ENCODE results near the gene IRX6. TPM values are rescaled to one million over a fixed set of nuclear protein-coding genes. Genes with fewer than 3 reads are reported as not detected.

Gene IRX6
- polyA plus RNA-seq, 4 donors = 0.30 TPM; not detected in 3

- FAIRE-seq = no peak
- H3K4me3 ChIP-seq (ENCODE audit: low read depth in 1 of 3, low read length in 3 of 3) = no peak overlapping the region
- no peaks in the 10 kb centered on the region for H3K36me3 ChIP-seq (ENCODE audit: control insufficient read depth in 3 of 3, insufficient read depth in 2 of 3, low read depth in 1 of 3, low read length in 3 of 3)
- H3K27ac ChIP-seq (ENCODE audit: low read depth in 1 of 3, low read length in 2 of 3) = no peak overlapping the region
- H3K27me3 ChIP-seq (ENCODE audit: control insufficient read depth in 3 of 3, insufficient read depth in 3 of 3, low read length in 3 of 3) = peaks cover 0 to 4% (median 3%) of the 10 kb centered on the region in 3 donors
- DNase-seq = no peak
- 73 to 79% (median 75%) methylated on average over 10 of the region's 10 CpGs for WGBS, 3 donors
- no peaks in the 10 kb centered on the region for H3K4me1 ChIP-seq (ENCODE audit: control insufficient read depth in 3 of 3, insufficient read depth in 2 of 3, low read depth in 1 of 3, low read length in 2 of 3)
- no peaks in the 10 kb centered on the region for H3K9me3 ChIP-seq (ENCODE audit: control insufficient read depth in 2 of 2, insufficient read depth in 1 of 2, low read depth in 1 of 2, low read length in 1 of 2)
Observed at GRCh38 chr16:55297062-55297909, 26.7 kb upstream of the IRX6 start.

- H3K27me3 ChIP-seq (ENCODE audit: control insufficient read depth in 3 of 3, insufficient read depth in 3 of 3, low read length in 3 of 3) = peaks cover 0 to 10% (median 2%) of the 10 kb centered on the region in 3 donors
- H3K9me3 ChIP-seq (ENCODE audit: control insufficient read depth in 2 of 2, insufficient read depth in 1 of 2, low read depth in 1 of 2, low read length in 1 of 2) = no peaks in the 10 kb centered on the region
- no peak overlapping the region for H3K27ac ChIP-seq (ENCODE audit: low read depth in 1 of 3, low read length in 2 of 3)
- 0% methylated on average over 1 of the region's 1 CpG for WGBS, 3 donors
- no peaks in the 10 kb centered on the region for H3K4me1 ChIP-seq (ENCODE audit: control insufficient read depth in 3 of 3, insufficient read depth in 2 of 3, low read depth in 1 of 3, low read length in 2 of 3)
- FAIRE-seq = no peak
- H3K36me3 ChIP-seq (ENCODE audit: control insufficient read depth in 3 of 3, insufficient read depth in 2 of 3, low read depth in 1 of 3, low read length in 3 of 3) = no peaks in the 10 kb centered on the region
- DNase-seq = no peak
- no peak overlapping the region for H3K4me3 ChIP-seq (ENCODE audit: low read depth in 1 of 3, low read length in 3 of 3)
Observed at GRCh38 chr16:55297910-55298479, 26.0 kb upstream of the IRX6 start.

- Histone ChIP-seq H3K27me3 (ENCODE audit: control insufficient read depth in 3 of 3, insufficient read depth in 3 of 3, low read length in 3 of 3) (peaks cover 0 to 13% (median 5%) of the 10 kb centered on the region in 3 donors), H3K4me3 (ENCODE audit: low read depth in 1 of 3, low read length in 3 of 3) (no peak overlapping the region), H3K36me3 (ENCODE audit: control insufficient read depth in 3 of 3, insufficient read depth in 2 of 3, low read depth in 1 of 3, low read length in 3 of 3) (no peaks in the 10 kb centered on the region), H3K9me3 (ENCODE audit: control insufficient read depth in 2 of 2, insufficient read depth in 1 of 2, low read depth in 1 of 2, low read length in 1 of 2) (no peaks in the 10 kb centered on the region), H3K4me1 (ENCODE audit: control insufficient read depth in 3 of 3, insufficient read depth in 2 of 3, low read depth in 1 of 3, low read length in 2 of 3) (no peaks in the 10 kb centered on the region), H3K27ac (ENCODE audit: low read depth in 1 of 3, low read length in 2 of 3) (no peak overlapping the region)
- FAIRE-seq (no peak), DNase-seq (no peak)
- 47 to 61% (median 57%) methylated on average over 11 of the region's 11 CpGs for WGBS, 3 donors
Observed at GRCh38 chr16:55301385-55302008, 22.5 kb upstream of the IRX6 start.

- no peak overlapping the region for H3K4me3 ChIP-seq (ENCODE audit: low read depth in 1 of 3, low read length in 3 of 3)
- H3K9me3 ChIP-seq (ENCODE audit: control insufficient read depth in 2 of 2, insufficient read depth in 1 of 2, low read depth in 1 of 2, low read length in 1 of 2) = no peaks in the 10 kb centered on the region
- WGBS, 3 donors = 33 to 44% (median 36%) methylated on average over 6 of the region's 6 CpGs
- no peaks in the 10 kb centered on the region for H3K36me3 ChIP-seq (ENCODE audit: control insufficient read depth in 3 of 3, insufficient read depth in 2 of 3, low read depth in 1 of 3, low read length in 3 of 3)
- DNase-seq (no peak), FAIRE-seq (no peak)
- H3K4me1 ChIP-seq (ENCODE audit: control insufficient read depth in 3 of 3, insufficient read depth in 2 of 3, low read depth in 1 of 3, low read length in 2 of 3) = no peaks in the 10 kb centered on the region
- peaks cover 0 to 13% (median 5%) of the 10 kb centered on the region in 3 donors for H3K27me3 ChIP-seq (ENCODE audit: control insufficient read depth in 3 of 3, insufficient read depth in 3 of 3, low read length in 3 of 3)
- H3K27ac ChIP-seq (ENCODE audit: low read depth in 1 of 3, low read length in 2 of 3) = no peak overlapping the region
Observed at GRCh38 chr16:55302635-55303034, 21.4 kb upstream of the IRX6 start.

- H3K36me3 ChIP-seq (ENCODE audit: control insufficient read depth in 3 of 3, insufficient read depth in 2 of 3, low read depth in 1 of 3, low read length in 3 of 3) = no peaks in the 10 kb centered on the region
- H3K27ac ChIP-seq (ENCODE audit: low read depth in 1 of 3, low read length in 2 of 3) = no peak overlapping the region
- H3K9me3 ChIP-seq (ENCODE audit: control insufficient read depth in 2 of 2, insufficient read depth in 1 of 2, low read depth in 1 of 2, low read length in 1 of 2) = no peaks in the 10 kb centered on the region
- H3K4me1 ChIP-seq (ENCODE audit: control insufficient read depth in 3 of 3, insufficient read depth in 2 of 3, low read depth in 1 of 3, low read length in 2 of 3) = no peaks in the 10 kb centered on the region
- no peak overlapping the region for H3K4me3 ChIP-seq (ENCODE audit: low read depth in 1 of 3, low read length in 3 of 3)
- 77 to 87% (median 85%) methylated on average over 2 of the region's 2 CpGs for WGBS, 3 donors
- no peak for FAIRE-seq
- no peak for DNase-seq
- peaks cover 0 to 3% (median 0%) of the 10 kb centered on the region in 3 donors for H3K27me3 ChIP-seq (ENCODE audit: control insufficient read depth in 3 of 3, insufficient read depth in 3 of 3, low read length in 3 of 3)
Observed at GRCh38 chr16:55308973-55309372, 15.0 kb upstream of the IRX6 start.

GRCh38 chr16:55322327-55322726 is 1.7 kb upstream of the IRX6 start:
- no peaks in the 10 kb centered on the region for H3K4me1 ChIP-seq (ENCODE audit: control insufficient read depth in 3 of 3, insufficient read depth in 2 of 3, low read depth in 1 of 3, low read length in 2 of 3)
- FAIRE-seq (no peak), DNase-seq (no peak)
- H3K27ac ChIP-seq (ENCODE audit: low read depth in 1 of 3, low read length in 2 of 3) = no peak overlapping the region
- WGBS, 3 donors = 38 to 66% (median 42%) methylated on average over 2 of the region's 2 CpGs
- no peaks in the 10 kb centered on the region for H3K9me3 ChIP-seq (ENCODE audit: control insufficient read depth in 2 of 2, insufficient read depth in 1 of 2, low read depth in 1 of 2, low read length in 1 of 2)
- peaks cover 9 to 37% (median 25%) of the 10 kb centered on the region in 3 donors for H3K27me3 ChIP-seq (ENCODE audit: control insufficient read depth in 3 of 3, insufficient read depth in 3 of 3, low read length in 3 of 3)
- no peaks in the 10 kb centered on the region for H3K36me3 ChIP-seq (ENCODE audit: control insufficient read depth in 3 of 3, insufficient read depth in 2 of 3, low read depth in 1 of 3, low read length in 3 of 3)
- no peak overlapping the region for H3K4me3 ChIP-seq (ENCODE audit: low read depth in 1 of 3, low read length in 3 of 3)

- H3K27ac ChIP-seq (ENCODE audit: low read depth in 1 of 3, low read length in 2 of 3) = no peak overlapping the region
- DNase-seq = no peak
- H3K4me3 ChIP-seq (ENCODE audit: low read depth in 1 of 3, low read length in 3 of 3) = no peak overlapping the region
- WGBS, 3 donors = 2 to 8% (median 8%) methylated on average over 59 to 70 of the region's 70 CpGs
- H3K36me3 ChIP-seq (ENCODE audit: control insufficient read depth in 3 of 3, insufficient read depth in 2 of 3, low read depth in 1 of 3, low read length in 3 of 3) = no peaks in the 10 kb centered on the region
- FAIRE-seq = no peak
- H3K4me1 ChIP-seq (ENCODE audit: control insufficient read depth in 3 of 3, insufficient read depth in 2 of 3, low read depth in 1 of 3, low read length in 2 of 3) = no peaks in the 10 kb centered on the region
- no peaks in the 10 kb centered on the region for H3K9me3 ChIP-seq (ENCODE audit: control insufficient read depth in 2 of 2, insufficient read depth in 1 of 2, low read depth in 1 of 2, low read length in 1 of 2)
- peaks cover 9 to 56% (median 39%) of the 10 kb centered on the region in 3 donors for H3K27me3 ChIP-seq (ENCODE audit: control insufficient read depth in 3 of 3, insufficient read depth in 3 of 3, low read length in 3 of 3)
Observed at GRCh38 chr16:55324285-55325079, 479 bp downstream of the IRX6 start.

- 3 to 13% (median 7%) methylated on average over 13 of the region's 13 CpGs for WGBS, 3 donors
- FAIRE-seq = no peak
- Histone ChIP-seq H3K4me1 (ENCODE audit: control insufficient read depth in 3 of 3, insufficient read depth in 2 of 3, low read depth in 1 of 3, low read length in 2 of 3) (no peaks in the 10 kb centered on the region), H3K9me3 (ENCODE audit: control insufficient read depth in 2 of 2, insufficient read depth in 1 of 2, low read depth in 1 of 2, low read length in 1 of 2) (no peaks in the 10 kb centered on the region), H3K36me3 (ENCODE audit: control insufficient read depth in 3 of 3, insufficient read depth in 2 of 3, low read depth in 1 of 3, low read length in 3 of 3) (no peaks in the 10 kb centered on the region), H3K27ac (ENCODE audit: low read depth in 1 of 3, low read length in 2 of 3) (no peak overlapping the region), H3K27me3 (ENCODE audit: control insufficient read depth in 3 of 3, insufficient read depth in 3 of 3, low read length in 3 of 3) (peaks cover 7 to 62% (median 43%) of the 10 kb centered on the region in 3 donors), H3K4me3 (ENCODE audit: low read depth in 1 of 3, low read length in 3 of 3) (no peak overlapping the region)
- no peak for DNase-seq
Observed at GRCh38 chr16:55325080-55325447, 1.1 kb downstream of the IRX6 start.
